Fibroblast of upper back skin (primary cell): ENCODE measurements around the gene TOPBP1.

Experiments
- DNase-seq: peaks from one replicate; pipeline ENCODE4 v3.0.0-alpha.2; 2013

The TOPBP1 gene

DNA sequence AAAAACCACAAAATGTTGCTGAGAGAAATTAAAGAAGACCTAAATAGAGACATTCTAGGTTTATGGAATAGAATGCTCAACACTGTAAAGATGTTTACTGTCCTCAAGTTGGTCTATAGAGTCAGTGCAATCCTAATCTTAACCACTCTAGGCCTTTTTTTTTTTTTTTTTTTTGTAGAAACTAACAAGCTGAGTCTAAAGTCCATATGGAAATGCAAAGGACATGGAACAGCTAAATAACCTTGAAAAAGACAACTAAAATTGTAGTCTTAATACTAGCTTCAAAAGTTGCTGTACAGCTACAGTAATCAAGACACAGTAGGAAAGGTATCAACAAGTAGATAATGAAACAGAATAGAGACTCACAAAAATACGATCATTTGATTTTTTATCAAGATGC is 55.4 kb downstream of the TOPBP1 start:
- no peak for DNase-seq

GRCh38 chr3:133600572-133601081 is 61.1 kb downstream of the TOPBP1 start:
- DNase-seq: no peak

DNA sequence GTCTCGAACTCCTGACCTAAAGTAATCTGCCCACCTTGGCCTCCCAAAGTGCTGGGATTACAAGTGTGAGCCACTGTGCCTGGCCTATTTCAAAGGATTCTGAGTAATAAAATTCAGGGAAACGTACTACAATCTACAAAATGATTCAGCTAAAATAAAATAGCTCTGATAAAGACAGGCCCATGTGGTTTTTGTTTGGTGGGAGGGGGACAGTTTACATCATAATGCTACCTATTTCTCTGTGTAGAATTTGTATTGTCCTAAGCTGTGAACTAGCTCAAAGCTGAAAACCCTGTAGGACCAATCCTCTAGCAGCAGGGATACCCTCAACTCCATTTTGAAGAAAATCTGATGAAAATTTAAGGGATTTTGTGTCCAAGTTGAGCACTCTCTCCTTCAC is 62.5 kb downstream of the TOPBP1 start:
- no peak for DNase-seq

- no peak for DNase-seq
Observed at GRCh38 chr3:133598405-133598804, 63.3 kb downstream of the TOPBP1 start.

DNA sequence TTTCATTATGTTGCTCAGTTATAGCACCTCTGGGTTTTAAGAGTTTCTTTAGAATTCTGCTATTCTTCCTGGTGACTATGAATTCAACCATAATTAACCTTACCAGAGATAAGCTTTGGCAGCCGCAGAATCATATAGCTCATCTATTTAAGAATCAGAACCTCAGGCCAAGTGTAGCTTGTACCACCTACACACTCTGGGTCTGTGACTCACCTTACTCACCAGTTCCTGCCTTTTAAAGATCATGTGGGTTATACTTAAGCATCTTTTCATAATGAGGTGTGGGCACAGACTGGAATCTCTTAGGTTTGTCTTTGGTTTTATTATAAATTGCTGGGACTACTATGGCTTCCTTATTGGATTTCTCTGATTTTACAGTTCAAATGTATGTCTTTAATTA is 66.4 kb downstream of the TOPBP1 start:
- peak; percentile 23 for DNase-seq

DNA sequence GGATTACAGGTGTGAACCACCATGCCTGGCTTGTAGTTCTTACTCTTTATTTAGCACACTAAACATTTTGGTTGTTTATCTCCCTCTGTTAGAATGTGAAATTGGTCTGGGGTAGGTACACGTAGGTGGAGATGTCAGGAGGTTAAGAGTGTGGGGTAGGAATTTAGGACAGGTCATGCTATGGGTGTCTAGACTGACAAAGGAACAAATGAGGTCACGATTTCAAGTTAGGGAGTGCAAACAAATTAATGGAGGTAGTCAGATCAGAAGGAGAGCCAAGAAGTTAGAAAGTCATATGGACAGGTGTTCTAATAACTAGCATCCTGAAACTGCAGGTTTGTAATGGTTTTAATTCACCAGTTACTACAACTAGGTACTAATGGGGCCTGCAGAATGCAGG is 68.5 kb downstream of the TOPBP1 start:
- DNase-seq: no peak

GRCh38 chr3:133592843-133593242 is 68.9 kb downstream of the TOPBP1 start:
- no peak for DNase-seq

- peak; percentile 76 for DNase-seq
Observed at GRCh38 chr3:133591271-133591742, 70.4 kb downstream of the TOPBP1 start.

DNA sequence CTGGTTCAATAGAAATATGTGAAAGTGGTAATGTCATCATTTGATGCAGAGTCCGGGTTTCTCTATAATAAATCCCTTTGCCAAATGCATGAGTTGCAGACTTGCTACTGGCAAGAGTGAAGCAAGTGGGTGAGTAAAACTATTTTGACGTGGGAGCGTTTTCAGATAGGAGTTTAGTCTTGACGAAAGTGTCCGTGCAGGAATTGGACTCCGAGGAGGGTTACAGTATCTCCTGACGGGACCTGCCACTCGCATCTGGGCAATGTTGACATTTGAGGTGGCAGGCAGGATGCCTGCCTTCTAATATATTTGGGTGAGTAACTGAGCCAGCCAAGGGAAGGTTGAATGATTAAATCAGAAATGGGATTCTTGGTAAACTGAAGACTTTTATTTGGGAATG is 72.2 kb downstream of the TOPBP1 start:
- no peak for DNase-seq

DNA sequence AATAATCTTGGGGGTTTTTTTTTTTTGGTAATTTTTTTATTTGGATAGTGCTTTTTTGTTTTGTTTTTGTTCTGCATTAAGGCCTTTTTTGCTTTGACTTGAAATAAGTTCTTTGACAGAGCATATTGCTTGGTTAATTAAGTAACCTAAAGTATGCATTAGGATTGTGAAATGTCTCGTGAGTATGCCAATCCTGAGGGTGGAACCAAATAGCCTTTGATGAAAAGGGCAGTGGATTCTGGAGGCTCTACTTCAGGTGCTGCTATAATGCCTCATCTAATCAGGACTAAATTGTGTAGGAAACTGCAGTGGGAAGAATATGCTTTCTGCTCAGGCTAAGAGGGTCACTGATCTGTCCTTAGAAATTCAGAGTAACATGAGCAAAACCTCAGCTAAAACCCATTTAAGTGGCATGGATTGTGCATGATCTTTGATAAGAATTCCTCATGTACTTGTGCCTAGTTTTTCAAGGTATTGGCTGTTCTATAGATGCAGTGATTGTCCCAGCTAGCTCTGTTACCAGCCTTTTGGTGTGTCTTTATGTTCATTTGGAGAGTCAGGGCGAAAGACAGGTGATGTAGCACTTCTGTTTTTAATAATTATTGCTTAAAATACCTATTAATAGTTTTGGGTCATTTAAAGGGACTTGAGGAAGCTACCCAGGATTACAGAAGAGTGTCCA is 72.8 kb downstream of the TOPBP1 start:
- no peak for DNase-seq

GRCh38 chr3:133588035-133588434 is 73.7 kb downstream of the TOPBP1 start:
- no peak for DNase-seq

DNA sequence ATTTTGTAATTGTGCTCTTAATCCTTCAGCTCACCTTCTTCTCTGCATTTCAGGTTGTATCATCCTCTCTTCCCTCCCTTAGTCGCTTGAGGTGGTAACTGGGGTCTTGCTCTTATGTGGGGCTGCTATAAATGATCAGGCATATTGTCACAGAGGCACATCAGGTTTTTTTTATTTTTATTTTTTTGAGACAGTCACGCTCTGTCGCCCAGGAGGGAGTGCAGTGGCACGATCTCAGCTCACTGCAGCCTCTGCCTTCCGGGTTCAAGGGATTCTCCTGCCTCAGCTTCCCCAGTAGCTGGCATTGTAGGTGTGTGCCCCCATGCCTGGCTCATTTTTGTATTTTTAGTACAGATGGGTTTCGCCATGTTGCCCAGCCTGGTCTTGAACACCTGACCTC is 78.3 kb downstream of the TOPBP1 start:
- DNase-seq: no peak

- peak; percentile 64 for DNase-seq
Observed at GRCh38 chr3:133578548-133579191, 83.1 kb downstream of the TOPBP1 start.

GRCh38 chr3:133576169-133576568 is 85.6 kb downstream of the TOPBP1 start:
- DNase-seq: no peak

DNA sequence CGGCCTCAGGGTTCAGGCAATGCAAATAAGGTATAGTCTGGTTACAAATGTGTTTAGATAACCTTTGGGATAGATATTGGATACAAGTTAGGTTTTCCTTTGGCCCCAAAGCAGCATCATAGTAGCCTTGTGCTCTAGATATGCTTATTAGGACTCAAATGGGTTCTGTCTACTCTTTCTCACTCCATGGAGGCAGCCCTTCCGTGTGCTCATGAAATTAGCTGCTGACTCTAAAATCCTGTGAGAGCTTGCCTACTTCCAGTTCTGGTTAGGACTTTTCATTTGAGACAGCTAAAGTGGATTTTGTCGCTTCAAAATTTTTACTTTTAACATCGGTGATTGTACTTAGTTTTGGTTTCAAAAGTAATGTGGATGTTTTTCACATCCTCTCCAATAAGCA is 86.7 kb downstream of the TOPBP1 start:
- DNase-seq: no peak

- DNase-seq: peak; percentile 54
Observed at GRCh38 chr3:133574260-133574881, 87.4 kb downstream of the TOPBP1 start.

DNA sequence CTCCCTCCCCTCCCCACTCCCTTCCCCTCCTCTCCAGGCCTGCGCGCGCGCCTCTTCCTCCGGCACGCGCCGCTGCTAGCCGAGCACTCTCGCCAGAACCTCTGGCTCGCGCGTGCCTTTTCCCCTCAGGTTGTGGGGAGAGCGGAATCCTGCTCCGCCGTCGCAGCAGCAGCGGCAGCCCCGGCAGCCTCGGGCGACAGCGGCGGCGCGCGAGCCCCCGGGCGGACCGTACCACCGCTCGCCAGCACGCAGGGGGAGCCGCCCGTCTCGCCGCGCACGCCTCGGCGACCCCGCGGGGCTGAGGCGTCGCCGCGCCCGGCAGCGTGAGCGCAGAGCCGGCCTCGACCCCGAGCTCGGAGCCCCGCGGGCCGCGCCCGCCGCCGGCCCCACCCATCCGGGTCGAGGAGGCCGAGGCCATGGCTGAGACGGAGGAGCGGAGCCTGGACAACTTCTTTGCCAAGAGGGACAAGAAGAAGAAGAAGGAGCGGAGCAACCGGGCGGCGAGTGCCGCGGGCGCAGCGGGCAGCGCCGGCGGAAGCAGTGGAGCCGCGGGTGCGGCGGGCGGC is 88.0 kb downstream of the TOPBP1 start, which contains the start of gene CDV3:
CDV3 (plus strand) TSS at position 58 of the 566 bp plus-strand sequence; CDS start at position 417, 359 bp downstream.
- no peak for DNase-seq

DNA sequence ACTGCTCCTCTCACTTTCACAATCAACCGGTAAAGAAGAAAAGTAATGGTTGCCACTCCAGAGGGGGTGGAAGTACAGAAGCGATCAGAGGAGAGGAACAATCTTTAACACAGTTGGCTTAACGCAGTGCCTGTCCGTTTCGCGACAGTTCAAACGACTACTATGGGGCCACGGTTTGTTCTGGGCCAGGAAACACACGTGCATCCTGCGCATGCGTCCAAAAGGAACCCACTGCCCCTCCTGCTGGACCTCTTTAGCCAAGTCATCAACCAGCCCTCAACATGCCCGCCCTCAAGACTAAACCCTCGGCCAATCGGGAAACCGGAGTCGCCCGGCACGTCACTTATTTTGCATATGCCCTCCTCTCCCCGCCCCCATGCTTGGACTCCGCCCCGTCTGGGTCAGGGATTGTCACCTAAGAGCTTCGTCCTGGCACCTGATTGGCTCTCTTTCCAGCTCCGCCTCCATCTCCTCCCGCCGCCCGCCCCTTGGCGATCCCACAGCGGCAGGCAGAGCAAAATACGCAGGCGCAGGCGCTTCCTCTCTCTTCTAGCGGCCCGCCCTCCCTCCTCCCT is 88.6 kb downstream of the TOPBP1 start:
- DNase-seq: peak; percentile 100

DNA sequence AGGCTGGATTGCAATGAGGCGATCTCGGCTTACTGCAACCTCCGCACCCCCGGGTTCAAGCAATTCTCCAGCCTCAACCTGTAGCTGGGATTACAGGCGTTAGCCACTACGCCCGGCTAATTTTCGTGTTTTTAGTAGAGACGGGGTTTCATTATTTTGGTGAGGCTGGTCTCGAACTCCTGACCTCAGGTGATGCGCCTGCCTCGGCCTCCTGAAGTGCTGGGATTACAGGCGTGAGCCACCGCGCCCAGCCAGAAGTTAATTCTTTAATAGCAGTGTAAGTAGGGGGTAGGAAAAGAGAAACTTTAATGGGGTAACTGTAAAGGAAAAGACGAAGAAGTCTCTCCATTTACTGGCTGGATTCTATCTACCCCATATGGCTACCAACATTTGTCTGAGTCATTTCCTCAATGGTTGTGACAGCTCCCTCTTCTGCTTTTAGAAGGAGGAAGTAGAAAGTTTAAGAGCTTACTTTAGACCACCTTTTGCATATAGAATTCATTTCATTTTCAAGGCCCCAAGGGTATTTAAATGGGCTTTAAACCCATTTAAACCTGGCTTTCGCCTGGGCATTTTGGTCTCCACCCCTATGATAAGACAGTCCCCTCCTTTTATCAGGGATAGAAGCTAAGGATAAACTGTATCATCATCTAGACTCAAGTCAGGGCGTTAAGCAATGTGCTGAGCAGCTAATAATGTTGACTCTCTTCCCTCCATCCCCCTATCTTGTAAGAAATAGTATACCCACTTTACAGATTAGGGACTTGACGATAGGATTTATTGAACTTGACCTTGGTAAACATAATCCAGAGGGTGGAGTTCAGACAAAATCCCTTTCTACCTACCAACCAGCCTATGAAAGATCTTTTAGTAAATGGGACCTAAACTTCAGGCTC is 89.3 kb downstream of the TOPBP1 start:
- peak; percentile 58 for DNase-seq

DNA sequence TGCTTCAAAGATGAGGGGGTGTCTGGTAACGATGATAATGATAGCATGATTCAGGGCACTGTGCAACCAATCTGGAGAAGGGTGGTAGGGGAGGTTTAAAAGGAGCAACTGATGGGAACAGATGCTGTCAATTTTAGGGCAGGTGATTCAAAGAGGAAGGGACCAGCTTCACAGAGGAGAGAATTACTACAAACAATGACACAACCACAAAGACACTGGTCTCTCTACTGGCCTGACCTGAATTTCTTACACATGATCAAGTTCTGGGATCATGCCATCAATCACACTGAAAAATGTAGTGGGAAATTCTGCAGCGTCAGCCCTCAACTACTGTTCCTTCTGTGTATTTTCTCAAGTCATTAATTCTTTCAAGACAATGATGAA is 90.8 kb downstream of the TOPBP1 start:
- peak; percentile 75 for DNase-seq

DNA sequence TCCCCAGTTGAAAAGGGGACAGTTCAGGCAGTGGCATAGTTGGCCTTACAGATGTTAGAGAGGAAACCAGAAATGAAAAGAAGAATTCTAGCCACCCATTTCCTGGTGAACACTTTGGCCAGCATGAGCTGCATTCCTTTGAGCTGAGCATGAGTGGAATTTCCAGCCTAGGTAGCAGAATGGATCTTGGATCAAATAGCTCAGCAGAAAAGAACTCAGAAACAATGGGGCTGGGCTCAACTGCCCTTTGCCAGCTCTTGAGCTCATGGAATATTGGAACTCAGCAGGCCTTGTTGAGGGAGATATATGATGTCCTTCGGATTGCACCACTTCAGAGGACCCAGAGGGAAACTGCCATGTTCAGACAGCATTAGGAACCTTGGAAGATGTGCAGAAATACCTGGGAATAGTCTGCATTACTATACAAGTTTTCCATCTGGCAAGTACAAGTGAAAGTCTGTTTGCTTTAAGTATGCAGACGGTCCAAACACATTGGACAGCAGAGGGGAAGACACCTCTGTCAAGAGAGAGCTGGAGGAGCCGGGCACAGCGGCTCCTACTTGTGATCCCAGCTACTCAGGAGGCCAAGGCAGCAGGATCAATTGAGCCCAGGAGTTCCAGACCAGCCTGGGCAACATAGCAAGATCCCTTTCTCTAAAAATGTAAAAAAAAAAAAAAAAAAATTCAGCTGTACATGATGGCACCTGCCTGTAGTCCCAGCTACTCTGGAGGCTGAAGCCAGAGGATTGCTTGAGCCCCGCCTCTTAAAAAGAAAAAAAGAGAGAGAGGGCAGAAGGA is 91.4 kb downstream of the TOPBP1 start:
- peak; percentile 94 for DNase-seq
